Fibroblast of skin of abdomen (primary cell): ENCODE data around the gene ITGB5. TPM values are rescaled to one million over a fixed set of nuclear protein-coding genes. Genes with fewer than 3 reads are reported as not detected.

Source experiments
- DNase-seq: peaks from one replicate; pipeline ENCODE4 v3.0.0-alpha.2; 2013
- polyA plus RNA-seq, 2 experiments: library from polyadenylated mRNA; unstranded; fragments of 120-200 nt; gene quantifications; one replicate each; pipeline ENCODE4 v1.2.1, GENCODE V29; 2013; ENCODE audit not compliant: insufficient read length in 2 of 2

Gene ITGB5
- 198 TPM for polyA plus RNA-seq (2013, experiment 1 of 2; ENCODE audit: insufficient read length)
- polyA plus RNA-seq (2013, experiment 2 of 2; ENCODE audit: insufficient read length) = 195 TPM

- DNase-seq = peak; percentile 75
Measured at GRCh38 chr3:124887177-124887931, at the start of gene ITGB5. Gene ITGB5, minus strand, starts transcription at chr3:124887365. Its CDS starts 365 bp downstream, at chr3:124887000.

GRCh38 chr3:124935794-124936542 lies 48.8 kb upstream of the ITGB5 start:
- no peak for DNase-seq

GRCh38 chr3:124935264-124935663 lies 48.1 kb upstream of the ITGB5 start:
- no peak for DNase-seq

GRCh38 chr3:124934577-124934976 lies 47.4 kb upstream of the ITGB5 start, which contains the start of gene MUC13:
Gene MUC13, minus strand, starts transcription at chr3:124934751. Its CDS starts 39 bp downstream, at chr3:124934712.
- no peak for DNase-seq

GRCh38 chr3:124928333-124929202 lies 41.4 kb upstream of the ITGB5 start:
- DNase-seq = peak; percentile 65

- DNase-seq = no peak
Measured at GRCh38 chr3:124927574-124928045, 40.4 kb upstream of the ITGB5 start.

- DNase-seq = no peak
Measured at GRCh38 chr3:124926426-124927101, 39.4 kb upstream of the ITGB5 start.

GRCh38 chr3:124924741-124925140 lies 37.6 kb upstream of the ITGB5 start:
- no peak for DNase-seq

GRCh38 chr3:124923833-124924232 lies 36.7 kb upstream of the ITGB5 start:
- peak; percentile 11 for DNase-seq

GRCh38 chr3:124920718-124921117 lies 33.6 kb upstream of the ITGB5 start:
- no peak for DNase-seq

GRCh38 chr3:124919756-124920155 lies 32.6 kb upstream of the ITGB5 start:
- DNase-seq = peak; percentile 51

- DNase-seq = no peak
Measured at GRCh38 chr3:124918524-124918923, 31.4 kb upstream of the ITGB5 start.

- DNase-seq = no peak
Measured at GRCh38 chr3:124916837-124917409, 29.8 kb upstream of the ITGB5 start.

- no peak for DNase-seq
Measured at GRCh38 chr3:124915254-124915653, 28.1 kb upstream of the ITGB5 start.

- DNase-seq = no peak
Measured at GRCh38 chr3:124907957-124908356, 20.8 kb upstream of the ITGB5 start.

- DNase-seq = no peak
Measured at GRCh38 chr3:124904835-124905492, 17.8 kb upstream of the ITGB5 start.

GRCh38 chr3:124903896-124904834 lies 17.0 kb upstream of the ITGB5 start:
- no peak for DNase-seq

GRCh38 chr3:124896824-124897526 lies 9.8 kb upstream of the ITGB5 start:
- no peak for DNase-seq

- no peak for DNase-seq
Measured at GRCh38 chr3:124895756-124896155, 8.6 kb upstream of the ITGB5 start.
